Erythroblast (primary cell): ENCODE measurements around the gene SDHAF4.

ENCODE experiments used
- GATA1 ChIP-seq: IDR thresholded peaks from 2 replicates; pipeline ENCODE4 v1.6.1; 2011; ENCODE audit warnings: low read depth, mild to moderate bottlenecking, control low read depth, low read length, moderate library complexity
- POLR2A ChIP-seq: IDR thresholded peaks from 2 replicates; pipeline ENCODE4 v1.6.1; 2011; ENCODE audit warnings: mild to moderate bottlenecking, low read length

GRCh38 chr6:70563530-70563929 is 3.2 kb upstream of the SDHAF4 start:
- TF ChIP-seq POLR2A (no peak), GATA1 (no peak)
